GM18870 (cell line): ENCODE data around the gene DIAPH2.
"Not testable (repeated sequence)": the region's sequence is repeated elsewhere in the genome, so short reads cannot be mapped to it uniquely, and the experiment has no call there.

Source experiments
- ATAC-seq: cut with Tn5 transposase; IDR thresholded peaks from one replicate; pipeline ENCODE4 v1.9.1; 2021; ENCODE audit warnings: moderate library complexity; ENCODE audit not compliant: unreplicated experiment

DIAPH2 gene

DNA sequence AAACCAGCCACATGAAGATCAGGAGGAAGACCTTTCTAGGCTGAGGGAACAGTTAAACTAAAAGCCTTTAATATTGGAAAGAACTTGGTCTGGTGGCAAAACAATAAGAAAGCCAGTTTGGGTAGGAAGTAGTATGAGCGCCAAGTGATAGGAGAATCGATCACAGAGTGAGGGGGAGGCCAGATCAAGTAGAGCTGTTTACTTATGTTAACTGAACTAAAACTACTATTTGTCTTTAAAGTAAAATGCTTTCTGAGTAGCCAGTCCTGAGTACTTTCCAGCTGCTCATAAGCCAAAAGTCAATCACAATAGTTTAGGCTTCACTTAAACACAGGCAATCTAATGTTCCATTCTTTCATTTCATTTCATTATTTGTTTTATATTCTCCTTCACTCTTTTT, 136.3 kb downstream of the DIAPH2 start:
- no peak for ATAC-seq

DNA sequence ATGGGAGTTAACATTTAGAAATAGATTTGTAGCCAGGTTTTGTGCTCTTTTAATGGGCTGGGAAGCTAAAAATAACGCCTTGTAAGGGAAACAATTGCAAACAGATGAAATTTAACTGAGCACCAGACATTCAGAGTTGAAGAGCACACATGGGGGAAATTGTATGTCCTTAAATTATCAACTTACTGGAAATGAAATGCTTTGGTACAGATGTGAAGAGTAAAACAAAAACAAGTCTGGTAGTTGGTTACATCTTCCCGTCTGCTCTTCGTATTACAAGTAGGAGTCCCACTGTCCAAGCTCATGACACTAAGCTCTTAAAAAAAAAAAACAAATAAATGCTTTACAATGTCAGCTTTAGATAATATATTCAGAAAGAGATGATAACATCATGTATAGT, 139.5 kb downstream of the DIAPH2 start:
- ATAC-seq: no peak

DNA sequence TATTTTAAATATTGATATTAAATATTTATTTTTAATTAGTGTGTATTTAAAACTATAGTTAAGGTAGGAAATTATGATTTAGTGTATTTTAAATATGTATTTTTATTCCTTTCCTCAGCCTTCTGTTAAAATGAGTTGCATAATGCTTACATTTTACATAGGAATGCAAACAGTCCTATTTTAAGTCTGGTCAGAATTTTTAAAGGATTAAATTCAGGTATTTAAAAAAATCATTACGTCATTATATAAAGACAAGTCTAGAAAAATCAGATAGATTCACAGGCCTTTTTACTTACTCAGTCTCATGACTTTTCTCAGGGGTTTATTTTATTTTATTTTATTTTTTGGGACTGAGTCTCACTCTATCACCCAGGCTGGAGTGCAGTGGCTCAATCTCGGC, 148.7 kb downstream of the DIAPH2 start:
- no peak for ATAC-seq

DNA sequence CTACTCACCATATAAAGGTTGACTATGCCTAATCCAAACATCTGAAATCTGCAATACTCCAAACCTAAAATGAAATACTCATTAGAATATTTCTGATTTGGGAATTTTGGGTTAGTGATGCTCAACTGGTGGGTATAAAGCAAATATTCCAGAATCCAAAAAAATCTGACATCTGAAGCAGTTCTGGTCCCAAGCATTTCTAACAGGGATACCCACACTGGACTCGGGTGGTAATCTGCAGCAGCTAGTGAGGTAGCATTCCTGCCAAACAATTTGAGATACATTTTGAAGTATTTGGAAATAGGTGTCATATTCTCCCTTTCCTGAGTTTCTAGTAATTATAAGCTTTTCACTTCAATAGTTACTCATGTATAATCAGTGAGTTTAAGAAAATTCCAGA, 149.5 kb downstream of the DIAPH2 start:
- no peak for ATAC-seq

DNA sequence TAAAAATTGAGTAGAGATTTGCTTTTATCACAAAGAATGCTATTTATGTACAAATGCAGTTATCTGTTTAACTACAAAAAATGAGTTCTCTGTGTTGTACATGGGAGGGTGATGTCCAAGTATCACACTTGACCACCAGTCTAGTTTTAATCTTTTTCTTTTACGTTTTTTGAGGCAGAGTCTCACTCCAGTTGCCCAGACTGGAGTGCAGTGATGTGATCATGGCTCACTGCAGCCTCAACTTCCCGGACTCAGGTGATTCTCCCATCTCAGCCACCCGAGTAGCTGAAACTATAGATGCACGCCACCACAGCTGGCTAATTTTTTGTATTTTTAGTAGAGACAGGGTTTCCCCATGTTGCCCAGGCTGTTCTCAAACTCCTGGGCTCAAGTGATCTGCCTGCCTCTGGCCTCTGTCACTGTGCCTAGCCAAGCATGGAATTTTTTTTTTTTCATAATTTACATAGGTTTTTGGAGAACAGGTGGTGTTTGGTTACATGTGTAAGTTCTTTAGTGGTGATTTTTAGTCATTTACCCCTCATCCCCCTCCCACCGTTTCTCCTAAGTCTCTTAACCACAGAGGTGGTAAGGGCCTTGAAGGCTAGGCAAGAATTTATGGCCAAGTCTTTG, 151.1 kb downstream of the DIAPH2 start:
- peak; percentile 85 for ATAC-seq

DNA sequence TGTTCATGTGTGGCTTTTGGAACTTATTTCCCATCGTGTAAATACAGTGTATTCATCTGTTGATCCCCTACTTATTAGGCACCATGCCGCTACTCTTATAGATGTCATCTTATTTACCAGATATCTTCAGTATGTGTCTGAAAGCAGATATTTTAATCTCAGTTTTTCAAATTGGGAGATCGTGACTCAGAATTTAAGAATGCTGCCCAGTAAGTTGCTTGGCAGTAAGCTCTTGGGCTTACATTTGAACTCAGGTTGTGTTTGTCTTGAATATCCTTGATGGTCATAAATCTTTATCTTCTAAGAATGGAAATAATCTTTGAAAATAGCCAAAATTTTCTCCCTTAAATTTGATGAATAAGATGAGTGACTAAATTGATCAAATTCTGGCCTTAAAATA, 153.2 kb downstream of the DIAPH2 start:
- ATAC-seq: no peak

DNA sequence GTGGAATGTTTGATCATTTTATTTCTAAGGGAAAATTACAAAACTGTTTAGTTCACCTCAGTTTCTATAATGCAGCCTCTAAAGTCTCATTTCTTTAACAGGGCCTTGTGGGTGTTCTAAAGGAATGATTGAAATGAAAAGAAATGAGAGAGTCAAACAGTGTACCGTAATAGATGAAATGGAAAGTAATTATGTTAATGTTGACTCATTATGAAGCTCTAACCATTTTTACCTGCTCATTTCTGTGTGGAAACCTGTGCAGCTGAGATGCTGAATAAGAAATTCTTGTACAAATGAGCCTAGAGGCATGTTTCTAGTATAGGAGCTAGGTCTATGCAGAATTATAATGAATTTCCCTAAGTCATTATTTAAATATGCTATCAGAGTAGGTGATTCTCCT, 153.9 kb downstream of the DIAPH2 start:
- no peak for ATAC-seq

DNA sequence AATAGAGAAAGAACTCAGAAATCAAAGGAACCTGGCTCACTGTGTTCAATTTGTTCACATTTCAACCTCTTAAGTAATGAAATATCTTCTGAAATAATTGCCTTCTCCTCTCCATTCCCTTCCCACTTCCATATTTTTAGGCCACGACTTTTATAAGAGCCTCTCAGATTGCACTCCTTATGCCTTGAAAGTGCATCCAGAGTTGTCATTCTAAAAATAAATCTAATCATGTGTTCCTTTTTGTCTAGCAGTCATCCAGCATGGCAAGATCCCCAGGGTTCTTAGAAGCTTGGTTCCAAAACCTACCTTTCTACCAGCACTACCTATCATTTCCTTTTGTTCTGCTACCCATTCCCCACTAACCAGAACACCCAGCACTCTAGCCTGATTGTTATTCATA, 156.7 kb downstream of the DIAPH2 start:
- no peak for ATAC-seq

DNA sequence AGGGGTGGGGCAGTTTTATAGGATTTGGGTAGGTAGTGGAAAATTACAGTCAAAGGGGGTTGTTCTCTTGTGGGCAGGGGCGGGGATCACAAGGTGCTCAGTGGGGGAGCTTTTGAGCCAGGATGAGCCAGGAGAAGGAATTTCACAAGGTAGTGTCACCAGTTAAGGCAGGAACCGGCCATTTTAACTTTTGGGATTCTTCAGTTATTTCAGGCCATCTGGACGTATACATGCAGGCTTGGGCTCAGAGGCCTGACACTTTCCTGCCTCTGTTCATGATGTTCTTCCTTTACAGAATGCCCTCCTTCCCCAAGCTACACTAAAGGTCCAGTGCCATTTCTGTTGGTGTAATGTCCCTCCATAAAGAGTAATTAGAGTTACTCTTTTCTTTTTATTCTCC, 157.2 kb downstream of the DIAPH2 start:
- ATAC-seq: not testable (repeated sequence)

DNA sequence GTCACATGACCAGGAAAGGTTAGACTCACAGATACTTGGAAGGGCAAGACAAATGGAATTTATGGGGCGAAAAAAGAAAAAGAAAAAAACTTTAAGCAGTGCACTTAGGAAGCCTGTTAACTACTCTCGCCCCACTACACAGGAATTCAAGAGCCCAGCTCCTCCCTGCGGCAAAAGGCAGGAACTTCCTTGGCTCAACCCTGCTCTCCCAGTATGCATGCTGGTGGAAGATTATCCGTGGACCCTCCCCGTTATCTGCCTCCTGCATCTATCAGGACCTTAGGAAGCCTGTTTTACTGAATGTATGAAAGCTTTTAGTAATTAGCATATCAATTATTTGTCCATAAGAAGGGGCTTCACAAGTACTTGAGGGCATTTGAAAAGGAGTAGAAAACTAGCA, 158.9 kb downstream of the DIAPH2 start:
- ATAC-seq: no peak

DNA sequence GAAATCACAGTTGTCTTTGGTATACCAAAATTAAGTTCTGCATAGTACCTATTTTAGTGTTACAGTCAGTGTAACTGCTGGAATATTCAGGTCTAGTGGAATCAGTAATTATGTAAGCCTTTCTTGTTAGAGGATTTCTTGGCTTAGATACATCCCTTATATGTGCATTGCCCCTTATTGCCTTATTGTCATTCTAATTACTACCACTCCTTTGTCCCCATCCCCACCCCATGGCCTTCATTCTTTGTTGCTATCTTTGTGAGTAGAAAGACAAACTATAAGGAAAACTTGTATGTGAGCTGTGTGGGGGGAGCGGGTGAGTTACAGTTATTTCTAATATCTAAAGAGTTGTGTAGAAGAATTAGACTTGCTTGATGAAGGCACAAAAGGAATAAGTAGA, 162.2 kb downstream of the DIAPH2 start:
- ATAC-seq: no peak

DNA sequence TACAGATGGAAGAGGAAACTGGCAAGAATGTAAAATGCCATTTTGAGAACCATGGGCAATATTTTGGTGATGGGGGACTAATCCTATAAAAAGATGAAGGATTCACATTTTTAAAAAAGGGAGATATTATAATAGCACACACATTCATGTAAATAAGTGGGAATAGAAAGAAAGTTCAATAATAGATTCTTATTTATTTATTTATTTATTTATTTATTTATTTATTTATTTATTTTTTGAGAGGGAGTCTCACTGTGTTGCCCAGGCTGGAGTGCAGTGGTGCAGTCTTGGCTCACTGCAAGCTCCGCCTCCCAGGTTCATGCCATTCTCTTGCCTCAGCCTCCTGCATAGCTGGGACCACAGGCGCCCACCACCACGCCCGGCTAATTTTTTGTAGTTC, 174.8 kb downstream of the DIAPH2 start:
- not testable (repeated sequence) for ATAC-seq

DNA sequence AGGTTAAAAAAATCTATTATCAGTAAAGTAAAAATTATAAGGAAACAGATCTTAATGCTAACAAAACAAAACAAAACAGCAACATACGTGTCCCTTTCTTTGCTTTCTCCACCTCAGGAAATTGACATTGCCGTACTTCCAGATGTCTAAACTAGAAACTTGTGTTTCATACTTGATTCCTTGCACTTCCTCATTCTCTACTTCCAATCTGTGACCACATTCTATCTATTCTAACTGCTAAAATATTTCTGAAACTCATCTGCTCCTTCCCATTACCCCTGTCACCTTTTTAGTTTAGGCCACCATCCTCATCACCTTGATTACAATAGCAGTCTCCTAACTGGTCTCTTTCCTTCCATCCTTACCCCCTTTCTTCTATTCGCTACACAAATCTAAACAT, 176.6 kb downstream of the DIAPH2 start:
- peak; percentile 75 for ATAC-seq

DNA sequence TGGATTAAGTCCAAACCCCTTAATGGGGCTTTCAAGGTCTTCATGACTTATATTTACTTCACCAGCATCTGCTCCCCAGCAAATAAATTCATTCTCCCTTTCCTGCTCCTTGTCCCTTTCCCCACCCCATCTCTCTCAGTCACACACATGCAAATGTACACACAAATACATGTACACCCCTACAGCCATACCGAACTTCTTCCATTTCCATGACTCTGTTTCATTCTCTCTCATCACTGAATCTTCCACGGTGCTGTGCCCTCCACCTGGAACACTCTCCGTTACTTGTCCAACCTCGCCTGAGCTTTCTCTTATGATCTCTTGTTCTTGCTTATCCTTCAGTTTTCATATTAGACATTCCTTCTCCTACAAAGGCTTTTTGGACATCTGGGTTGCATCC, 177.0 kb downstream of the DIAPH2 start:
- peak; percentile 27 for ATAC-seq

DNA sequence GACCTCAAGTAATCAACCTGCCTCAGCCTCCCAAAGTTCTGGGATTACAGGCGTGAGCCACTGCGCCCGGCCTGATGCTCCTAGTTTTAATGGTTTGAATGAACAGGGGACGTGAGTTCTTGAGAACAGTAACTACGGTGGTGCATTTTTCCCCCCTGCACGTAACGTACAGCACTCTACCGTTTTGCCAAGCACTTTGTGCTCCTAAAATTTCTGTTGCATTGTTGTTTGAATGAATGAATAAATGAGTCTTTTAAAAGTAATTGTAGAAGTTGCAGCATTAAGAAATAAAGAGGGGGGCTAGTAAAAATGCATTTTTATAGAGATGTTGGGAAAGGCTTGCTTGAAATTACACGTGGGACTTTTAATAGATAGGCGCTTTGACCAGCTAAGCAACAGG, 199.0 kb downstream of the DIAPH2 start, which contains the start of gene RPA4:
TSS of gene RPA4 (plus strand) at position 301 of the 400 bp plus-strand sequence. CDS start 403 bp downstream, outside the sequence.
- ATAC-seq: no peak

DNA sequence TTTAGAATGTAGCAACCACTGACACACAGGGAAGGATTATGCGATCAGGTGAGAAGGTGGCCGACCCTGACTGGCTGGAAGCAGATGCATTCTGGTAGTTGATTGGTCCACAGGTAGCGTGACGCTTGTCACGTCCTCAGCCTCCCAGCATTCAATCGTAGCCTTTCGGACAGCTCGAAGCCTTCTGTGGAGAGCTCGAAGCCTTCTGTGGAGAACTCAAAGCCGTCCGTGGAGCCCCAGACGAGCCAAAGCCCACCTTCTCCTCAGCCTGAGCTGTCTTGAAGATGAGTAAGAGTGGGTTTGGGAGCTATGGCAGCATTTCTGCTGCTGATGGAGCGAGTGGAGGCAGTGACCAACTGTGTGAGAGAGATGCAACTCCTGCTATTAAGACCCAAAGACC, 199.4 kb downstream of the DIAPH2 start:
- ATAC-seq: no peak

DNA sequence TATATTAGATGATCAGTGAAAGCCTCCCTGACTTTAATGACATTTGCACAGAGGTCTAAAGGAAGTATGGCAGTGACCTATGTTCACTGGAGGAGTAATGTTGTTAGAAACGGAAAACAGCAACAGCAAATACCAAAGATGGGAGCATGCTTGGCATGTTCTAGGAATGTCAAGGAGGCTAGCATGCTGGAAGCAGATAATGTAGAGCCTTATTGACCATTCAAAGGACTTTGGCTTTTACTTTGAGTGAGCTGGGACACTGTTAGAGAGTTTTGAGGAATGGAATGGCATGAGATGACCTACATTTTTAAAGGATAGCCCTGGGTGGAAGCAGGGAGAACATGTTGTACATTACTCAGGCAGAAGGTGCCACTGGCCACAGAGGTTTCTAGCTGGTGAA, 205.1 kb downstream of the DIAPH2 start:
- no peak for ATAC-seq

DNA sequence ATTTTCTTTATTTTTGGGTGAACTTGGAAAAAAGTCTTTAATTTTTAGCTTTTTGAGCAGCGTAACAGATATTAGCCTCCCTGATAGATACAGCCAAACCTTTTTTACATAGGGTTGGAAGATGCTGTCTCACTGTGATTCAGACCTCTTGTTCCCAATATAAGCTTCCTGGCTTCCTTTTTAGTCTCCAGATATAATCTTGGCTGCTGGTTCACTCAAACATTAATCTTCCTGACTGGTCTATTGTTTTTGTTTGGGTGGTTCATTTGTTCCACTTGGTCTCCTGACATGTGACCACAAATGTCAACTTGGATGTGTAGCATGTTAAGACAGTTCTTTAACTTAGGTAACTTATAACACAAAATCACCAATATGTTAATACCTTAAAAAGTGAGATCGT, 222.1 kb downstream of the DIAPH2 start:
- ATAC-seq: no peak

DNA sequence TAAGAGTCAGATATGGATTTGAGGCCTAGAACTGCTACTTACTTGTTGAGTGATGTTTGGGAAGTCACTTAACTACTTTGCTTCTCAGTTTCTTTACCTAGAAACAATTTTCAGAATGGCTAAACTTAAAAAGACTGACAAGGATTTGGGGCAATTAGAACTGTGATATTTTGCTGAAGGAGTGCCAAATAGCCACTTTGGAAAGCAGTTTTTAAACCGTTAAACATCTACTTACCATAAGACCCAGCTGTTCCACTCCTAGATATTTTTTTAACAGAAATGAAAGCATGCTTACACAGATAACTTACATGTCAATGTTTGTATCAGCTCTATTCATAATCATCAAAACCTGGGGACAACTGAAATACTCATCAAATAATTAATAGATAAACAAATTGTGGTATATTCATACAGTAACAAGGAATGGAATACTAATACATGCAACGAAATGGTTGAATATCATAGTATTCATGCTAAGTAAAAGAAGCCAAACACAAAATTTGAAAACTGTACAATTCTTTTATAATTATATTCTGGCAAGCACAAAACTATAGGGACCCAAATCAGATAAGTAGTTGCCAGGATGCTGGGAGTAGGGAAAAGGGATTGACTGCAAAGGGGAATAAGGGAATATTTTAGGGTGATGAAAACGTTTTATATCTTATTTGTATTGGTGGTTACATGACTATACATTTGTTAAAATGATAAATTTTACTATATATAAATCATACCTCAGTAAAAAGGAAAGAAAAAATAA, 223.1 kb downstream of the DIAPH2 start:
- no peak for ATAC-seq

DNA sequence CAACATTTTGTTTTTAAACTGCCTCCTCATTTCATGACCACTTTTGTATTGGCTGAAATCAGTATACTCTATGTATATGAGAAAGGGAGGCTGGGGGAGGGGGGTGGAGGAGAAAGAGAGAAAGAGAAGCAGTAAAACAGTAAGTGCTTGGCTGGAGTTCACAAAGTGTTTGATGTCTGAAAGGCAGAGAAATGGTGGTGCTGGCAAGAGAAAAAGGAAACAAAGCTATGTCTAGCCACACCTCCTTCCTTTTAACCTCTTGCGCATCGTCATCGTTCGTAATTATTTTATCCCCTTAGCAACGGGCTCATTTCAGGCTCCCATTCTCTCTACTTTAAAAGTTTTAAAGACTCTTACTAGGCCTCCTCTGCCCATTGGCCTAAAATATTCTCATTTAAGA, 224.6 kb downstream of the DIAPH2 start:
- ATAC-seq: no peak

DNA sequence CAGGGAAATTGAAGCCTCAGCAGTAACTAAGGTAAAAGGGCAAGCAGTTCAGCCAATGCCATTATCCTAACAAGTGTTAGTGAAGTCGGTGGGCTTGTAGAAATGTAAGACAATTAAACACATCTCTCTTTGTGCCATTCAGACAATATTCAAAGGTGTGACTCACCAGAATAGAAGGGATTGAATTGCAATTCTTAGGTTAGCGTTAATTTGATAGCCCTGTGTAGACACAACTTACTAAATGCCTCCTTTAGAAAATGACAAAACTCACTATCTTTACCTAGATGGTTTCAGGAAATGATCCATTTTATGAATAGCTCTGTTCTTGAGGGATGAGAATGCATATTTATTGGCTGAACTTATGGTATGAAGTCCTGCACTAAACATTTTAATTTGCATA, 234.2 kb downstream of the DIAPH2 start:
- ATAC-seq: no peak

DNA sequence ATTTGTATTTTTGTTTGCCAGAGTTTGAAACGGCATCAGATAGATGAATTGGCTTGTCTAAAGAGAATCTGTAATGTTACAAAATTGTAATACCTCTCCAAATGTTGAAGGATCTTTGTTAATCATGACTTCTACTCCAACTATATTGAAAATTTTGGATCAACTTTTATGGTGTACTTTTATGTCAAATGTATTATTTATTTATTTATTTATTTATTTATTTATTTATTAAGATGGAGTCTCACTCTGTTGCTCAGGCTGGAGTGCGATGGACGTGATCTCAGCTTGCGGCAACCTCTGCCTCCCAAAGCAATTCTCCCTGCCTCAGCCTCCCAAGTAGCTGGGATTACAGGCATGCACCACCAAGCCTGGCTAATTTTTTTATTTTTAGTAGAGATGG, 235.0 kb downstream of the DIAPH2 start:
- ATAC-seq: no peak

DNA sequence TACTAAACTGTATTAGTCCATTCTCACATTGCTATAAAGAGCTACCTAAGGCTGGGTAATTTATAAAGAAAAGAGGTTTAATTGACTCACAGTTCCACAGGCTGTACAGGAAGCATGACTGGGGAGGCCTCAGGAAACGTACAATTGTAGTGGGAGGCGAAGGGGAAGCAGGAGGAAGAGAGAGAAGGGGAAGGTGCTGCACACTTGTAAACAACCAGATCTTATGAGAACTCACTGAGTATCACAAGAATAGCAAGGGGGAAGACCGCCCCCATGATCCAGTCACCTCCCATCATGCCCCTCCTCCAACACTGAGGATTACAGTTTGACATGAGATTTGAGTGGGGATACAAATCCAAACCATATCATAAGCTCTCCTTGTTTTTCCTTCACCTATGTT, 239.9 kb downstream of the DIAPH2 start:
- no peak for ATAC-seq
